ENCODE measurements around the gene RALGPS2. TPM values are rescaled to one million over a fixed set of nuclear protein-coding genes. Genes with fewer than 3 reads are reported as not detected.

The RALGPS2 gene
- total RNA-seq, 1 experiment from 2014 or later = 12.7 TPM

GRCh38 chr1:178955391-178955954 lies 230.4 kb downstream of the RALGPS2 start:
- intact Hi-C loops (cut with micrococcal nuclease; ENCODE audit: unreplicated experiment) = no loop called here
- Histone ChIP-seq H3K4me1 (ENCODE audit: insufficient read depth, low read length, poor library complexity, severe bottlenecking) (no peaks in the 10 kb centered on the region), H3K27me3 (replicated peaks; ENCODE audit: insufficient read depth, low read depth, low read length, poor library complexity) (no peaks in the 10 kb centered on the region), H3K4me3 (ENCODE audit: low read depth, low read length, poor library complexity, severe bottlenecking) (no peak overlapping the region), H3K27ac (ENCODE audit: low read depth, low read length, poor library complexity, severe bottlenecking) (no peak overlapping the region), H3K36me3 (ENCODE audit: insufficient read depth, low read length, poor library complexity, severe bottlenecking) (no peaks in the 10 kb centered on the region), H3K9me3 (ENCODE audit: low read depth, low read length, poor library complexity, severe bottlenecking) (no peaks in the 10 kb centered on the region)
- ChIA-PET POLR2A (ENCODE audit: low non-redundant PET) (no interaction called here), CTCF (no interaction called here)
- no peak for DNase-seq (ENCODE audit: low spot score)
- TF ChIP-seq EZH2 (IDR thresholded peaks at IDR 0.05; ENCODE audit: borderline replicate concordance, low read depth, low read length, poor library complexity, severe bottlenecking) (no peak), CTCF (conservative IDR thresholded peaks at IDR 0.05; ENCODE audit: low read depth, low read length) (no peak)
- no TSS peak for BruUV-seq (replicated peaks)

GRCh38 chr1:178958491-178958890 lies 233.4 kb downstream of the RALGPS2 start:
- no peak for DNase-seq (ENCODE audit: low spot score)
- no peaks in the 10 kb centered on the region for H3K27me3 ChIP-seq (replicated peaks; ENCODE audit: insufficient read depth, low read depth, low read length, poor library complexity)
- ChIA-PET POLR2A (ENCODE audit: low non-redundant PET) (no interaction called here), CTCF (no interaction called here)
- H3K27ac ChIP-seq (ENCODE audit: low read depth, low read length, poor library complexity, severe bottlenecking) = no peak overlapping the region
- H3K36me3 ChIP-seq (ENCODE audit: insufficient read depth, low read length, poor library complexity, severe bottlenecking) = no peaks in the 10 kb centered on the region
- intact Hi-C loops (cut with micrococcal nuclease; ENCODE audit: unreplicated experiment) = no loop called here
- no peak overlapping the region for H3K4me3 ChIP-seq (ENCODE audit: low read depth, low read length, poor library complexity, severe bottlenecking)
- BruUV-seq (replicated peaks) = no TSS peak
- no peaks in the 10 kb centered on the region for H3K9me3 ChIP-seq (ENCODE audit: low read depth, low read length, poor library complexity, severe bottlenecking)
- no peaks in the 10 kb centered on the region for H3K4me1 ChIP-seq (ENCODE audit: insufficient read depth, low read length, poor library complexity, severe bottlenecking)
- TF ChIP-seq EZH2 (IDR thresholded peaks at IDR 0.05; ENCODE audit: borderline replicate concordance, low read depth, low read length, poor library complexity, severe bottlenecking) (no peak), CTCF (conservative IDR thresholded peaks at IDR 0.05; ENCODE audit: low read depth, low read length) (no peak)

GRCh38 chr1:178959543-178960460 lies 234.8 kb downstream of the RALGPS2 start:
- Histone ChIP-seq H3K4me3 (ENCODE audit: low read depth, low read length, poor library complexity, severe bottlenecking) (no peak overlapping the region), H3K9me3 (ENCODE audit: low read depth, low read length, poor library complexity, severe bottlenecking) (no peaks in the 10 kb centered on the region), H3K36me3 (ENCODE audit: insufficient read depth, low read length, poor library complexity, severe bottlenecking) (no peaks in the 10 kb centered on the region), H3K27ac (ENCODE audit: low read depth, low read length, poor library complexity, severe bottlenecking) (no peak overlapping the region), H3K4me1 (ENCODE audit: insufficient read depth, low read length, poor library complexity, severe bottlenecking) (no peaks in the 10 kb centered on the region), H3K27me3 (replicated peaks; ENCODE audit: insufficient read depth, low read depth, low read length, poor library complexity) (no peaks in the 10 kb centered on the region)
- TF ChIP-seq CTCF (conservative IDR thresholded peaks at IDR 0.05; ENCODE audit: low read depth, low read length) = no peak
- TF ChIP-seq EZH2 (IDR thresholded peaks at IDR 0.05; ENCODE audit: borderline replicate concordance, low read depth, low read length, poor library complexity, severe bottlenecking) = no peak
- intact Hi-C loops (cut with micrococcal nuclease; ENCODE audit: unreplicated experiment) = no loop called here
- DNase-seq (ENCODE audit: low spot score) = no peak
- CTCF ChIA-PET = no interaction called here
- POLR2A ChIA-PET (ENCODE audit: low non-redundant PET) = no interaction called here
- BruUV-seq (replicated peaks) = no TSS peak

Data from A673 (cell line).